ENCODE measurements around the gene ACBD7. TPM values are rescaled to one million over a fixed set of nuclear protein-coding genes. Genes with fewer than 3 reads are reported as not detected.

The ACBD7 gene
- total and polyA plus RNA-seq, 8 donors, result 2.2 to 6.4 TPM; not detected in 6

DNA sequence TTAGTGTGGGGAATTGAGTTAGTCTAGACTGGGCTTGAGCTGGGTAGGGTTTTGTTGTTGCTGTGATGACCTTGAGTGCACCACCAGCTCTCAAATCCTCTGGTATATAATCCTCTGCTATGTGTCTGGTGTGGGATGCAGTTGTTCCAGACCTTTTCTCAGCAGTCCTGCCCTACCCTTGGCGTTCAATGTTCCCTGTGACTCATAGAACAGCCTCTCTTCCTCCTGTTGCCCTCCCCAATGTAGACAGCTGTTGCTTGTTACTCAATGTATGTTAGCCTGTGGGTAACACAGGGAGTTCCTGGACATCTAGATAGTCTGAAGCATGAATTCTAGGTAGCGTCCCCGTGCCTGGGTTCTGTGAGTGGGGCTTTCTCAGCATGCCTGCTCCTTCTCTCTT lies 19.8 kb downstream of the ACBD7 start:
- Histone ChIP-seq H3K27me3 (no peaks in the 10 kb centered on the region), H3K4me1 (no peaks in the 10 kb centered on the region), H3K27ac (no peak overlapping the region), H3K9me3 (peaks cover 0 to 16% (median 10%) of the 10 kb centered on the region in 4 donors), H3K36me3 (no peaks in the 10 kb centered on the region), H3K4me3 (no peak overlapping the region)
- 76 to 86% (median 84%) methylated on average over 3 of the region's 3 CpGs for whole genome bisulfite sequencing, 5 donors
- intact Hi-C loops (cut with DNase I; ENCODE audit: low total_unique reads), result no loop called here
- TF ChIP-seq POLR2AphosphoS5 (IDR thresholded peaks at IDR 0.05) (no peak), EP300 (IDR thresholded peaks at IDR 0.05) (no peak), POLR2A (IDR thresholded peaks at IDR 0.05) (no peak)
- TF ChIP-seq, protein P1, sequence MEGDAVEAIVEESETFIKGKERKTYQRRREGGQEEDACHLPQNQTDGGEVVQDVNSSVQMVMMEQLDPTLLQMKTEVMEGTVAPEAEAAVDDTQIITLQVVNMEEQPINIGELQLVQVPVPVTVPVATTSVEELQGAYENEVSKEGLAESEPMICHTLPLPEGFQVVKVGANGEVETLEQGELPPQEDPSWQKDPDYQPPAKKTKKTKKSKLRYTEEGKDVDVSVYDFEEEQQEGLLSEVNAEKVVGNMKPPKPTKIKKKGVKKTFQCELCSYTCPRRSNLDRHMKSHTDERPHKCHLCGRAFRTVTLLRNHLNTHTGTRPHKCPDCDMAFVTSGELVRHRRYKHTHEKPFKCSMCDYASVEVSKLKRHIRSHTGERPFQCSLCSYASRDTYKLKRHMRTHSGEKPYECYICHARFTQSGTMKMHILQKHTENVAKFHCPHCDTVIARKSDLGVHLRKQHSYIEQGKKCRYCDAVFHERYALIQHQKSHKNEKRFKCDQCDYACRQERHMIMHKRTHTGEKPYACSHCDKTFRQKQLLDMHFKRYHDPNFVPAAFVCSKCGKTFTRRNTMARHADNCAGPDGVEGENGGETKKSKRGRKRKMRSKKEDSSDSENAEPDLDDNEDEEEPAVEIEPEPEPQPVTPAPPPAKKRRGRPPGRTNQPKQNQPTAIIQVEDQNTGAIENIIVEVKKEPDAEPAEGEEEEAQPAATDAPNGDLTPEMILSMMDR (IDR thresholded peaks at IDR 0.05), result no peak
- DNase-seq, result no peak

DNA sequence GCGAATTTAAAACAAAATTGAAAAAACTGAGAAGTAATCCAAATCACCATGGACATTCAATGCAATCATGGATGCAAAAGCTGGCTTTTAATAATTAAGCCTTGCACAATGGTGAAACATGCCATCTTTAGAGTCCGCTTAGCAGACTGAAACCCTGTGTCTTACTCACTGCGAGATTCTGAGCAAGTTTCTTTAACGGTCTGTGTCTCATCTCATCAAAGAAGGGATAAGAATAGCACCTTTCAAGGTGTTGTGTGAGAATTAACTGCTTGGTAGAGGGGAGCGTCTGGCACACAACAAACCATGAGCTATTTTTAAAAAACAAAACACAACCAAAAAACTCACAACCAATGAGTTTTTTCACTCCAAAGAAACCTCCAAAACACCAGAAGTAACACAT lies 21.4 kb downstream of the ACBD7 start:
- intact Hi-C loops (cut with DNase I; ENCODE audit: low total_unique reads), result no loop called here

DNA sequence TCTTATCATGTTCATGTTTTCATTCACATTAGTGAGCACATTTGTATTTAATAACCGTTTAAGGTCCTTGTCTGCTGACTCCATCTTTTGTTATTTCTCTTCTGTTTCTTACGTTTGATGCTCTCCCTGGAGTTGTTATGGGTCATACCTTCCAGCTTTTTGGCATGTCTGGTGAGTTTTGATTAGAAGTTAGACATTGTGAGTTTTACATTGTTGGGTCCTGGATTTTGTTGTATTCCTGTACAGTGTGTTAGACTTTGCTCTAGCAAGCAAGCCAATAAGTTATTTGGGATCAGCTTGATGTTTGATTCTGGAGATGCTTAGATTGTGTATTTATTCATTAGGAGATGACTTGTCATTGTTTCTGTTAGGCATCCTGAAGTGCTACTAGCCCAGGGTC lies 27.9 kb downstream of the ACBD7 start:
- Histone ChIP-seq H3K4me3 (no peak overlapping the region), H3K36me3 (no peaks in the 10 kb centered on the region), H3K27ac (no peak overlapping the region), H3K9me3 (peaks cover 0 to 28% (median 20%) of the 10 kb centered on the region in 4 donors), H3K27me3 (no peaks in the 10 kb centered on the region), H3K4me1 (no peaks in the 10 kb centered on the region)
- TF ChIP-seq EP300 (IDR thresholded peaks at IDR 0.05) (no peak), POLR2A (IDR thresholded peaks at IDR 0.05) (no peak), POLR2AphosphoS5 (IDR thresholded peaks at IDR 0.05) (no peak)
- TF ChIP-seq, protein P1 (IDR thresholded peaks at IDR 0.05), result no peak
- WGBS, 5 donors, result 75 to 89% (median 86%) methylated on average over 2 of the region's 2 CpGs
- DNase-seq, result no peak
- intact Hi-C loops (cut with DNase I; ENCODE audit: low total_unique reads), result no loop called here

More for the DNA sequence above, 21.4 kb downstream of the ACBD7 start:
- WGBS, 5 donors, result 85 to 92% (median 91%) methylated on average over 5 of the region's 5 CpGs
- no peak for DNase-seq
- no peaks in the 10 kb centered on the region for H3K4me1 ChIP-seq
- H3K9me3 ChIP-seq, result peaks cover 0 to 16% (median 10%) of the 10 kb centered on the region in 4 donors
- no peak overlapping the region for H3K4me3 ChIP-seq
- no peak overlapping the region for H3K27ac ChIP-seq
- no peak for TF ChIP-seq POLR2A (IDR thresholded peaks at IDR 0.05)
- TF ChIP-seq POLR2AphosphoS5 (IDR thresholded peaks at IDR 0.05), result no peak
- H3K36me3 ChIP-seq, result no peaks in the 10 kb centered on the region
- H3K27me3 ChIP-seq, result no peaks in the 10 kb centered on the region

DNA sequence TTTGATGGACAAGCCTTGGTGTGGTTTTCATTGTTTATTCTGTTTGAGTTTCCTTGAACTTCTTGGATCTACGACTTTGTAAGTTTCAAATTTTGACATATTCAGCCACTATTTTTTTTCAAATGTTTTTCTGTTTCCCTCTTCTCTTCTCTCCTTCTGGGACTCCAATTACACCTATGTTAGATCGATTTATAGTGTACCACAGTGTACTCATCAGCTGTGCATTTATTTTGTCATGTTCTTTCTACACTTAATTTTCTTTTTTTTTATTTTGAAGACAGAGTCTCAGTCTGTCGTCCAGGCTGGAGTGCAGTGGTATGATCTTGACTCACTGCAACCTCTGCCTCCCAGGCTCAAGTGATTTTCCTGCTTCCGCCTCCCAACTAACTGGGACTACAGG lies 28.7 kb downstream of the ACBD7 start:
- 78 to 96% (median 83%) methylated on average over 4 of the region's 4 CpGs for WGBS, 5 donors
- peaks cover 0 to 20% (median 14%) of the 10 kb centered on the region in 4 donors for H3K9me3 ChIP-seq
- H3K4me3 ChIP-seq, result no peak overlapping the region
- H3K36me3 ChIP-seq, result no peaks in the 10 kb centered on the region
- intact Hi-C loops (cut with DNase I; ENCODE audit: low total_unique reads), result no loop called here
- H3K27ac ChIP-seq, result no peak overlapping the region
- TF ChIP-seq EP300 (IDR thresholded peaks at IDR 0.05), result no peak
- TF ChIP-seq, protein P1 (IDR thresholded peaks at IDR 0.05), result no peak
- no peak for TF ChIP-seq POLR2AphosphoS5 (IDR thresholded peaks at IDR 0.05)
- TF ChIP-seq POLR2A (IDR thresholded peaks at IDR 0.05), result no peak
- DNase-seq, result no peak
- H3K27me3 ChIP-seq, result no peaks in the 10 kb centered on the region
- H3K4me1 ChIP-seq, result no peaks in the 10 kb centered on the region

DNA sequence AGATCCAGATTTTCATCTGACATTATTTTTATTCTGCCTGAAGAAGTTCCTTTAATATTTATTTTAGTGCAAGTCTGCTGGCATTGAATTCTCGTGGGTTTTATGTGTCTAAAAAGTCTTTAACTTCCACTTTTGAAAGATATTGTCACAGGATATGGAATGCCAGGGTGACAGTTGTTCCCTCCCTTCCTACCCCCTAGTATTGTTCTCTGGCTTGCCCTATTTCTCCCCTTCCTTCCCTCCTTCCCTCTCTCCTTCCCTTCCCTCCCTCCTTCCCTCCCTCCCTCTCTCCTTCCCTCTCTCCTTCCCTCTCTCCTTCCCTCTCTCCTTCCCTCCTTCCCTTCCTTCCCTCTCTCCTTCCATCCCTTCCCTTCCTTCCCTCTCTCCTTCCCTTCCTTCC lies 29.9 kb downstream of the ACBD7 start:
- Histone ChIP-seq H3K9me3 (peaks cover 0 to 15% (median 13%) of the 10 kb centered on the region in 4 donors), H3K36me3 (no peaks in the 10 kb centered on the region), H3K27me3 (no peaks in the 10 kb centered on the region), H3K27ac (no peak overlapping the region), H3K4me3 (no peak overlapping the region), H3K4me1 (no peaks in the 10 kb centered on the region)
- WGBS, 5 donors, result 39 to 65% (median 56%) methylated on average over 1 of the region's 1 CpG
- intact Hi-C loops (cut with DNase I; ENCODE audit: low total_unique reads), result no loop called here
- DNase-seq, result no peak
- TF ChIP-seq POLR2AphosphoS5 (IDR thresholded peaks at IDR 0.05), result no peak
- TF ChIP-seq, protein P1 (IDR thresholded peaks at IDR 0.05), result no peak
- TF ChIP-seq POLR2A (IDR thresholded peaks at IDR 0.05), result no peak
- TF ChIP-seq EP300 (IDR thresholded peaks at IDR 0.05), result no peak

Measured in stomach (tissue), 9 donors.